A673 (cell line): ENCODE measurements around the gene MMP2. TPM values are rescaled to one million over a fixed set of nuclear protein-coding genes. Genes with fewer than 3 reads are reported as not detected.
A peak's percentile ranks its signal among the peaks of the same experiment; 100 is the strongest.

Experiments
- BruUV-seq: library from RNA; stranded (reverse); fragments of 400-500 nt; replicated peaks from 2 replicates; lab custom pipeline; 2021; lab: Mats Ljungman, UMichigan
- CTCF ChIA-PET: fragments of 300-600 bp; sonication (Branson Sonifier 250); formaldehyde crosslinking; loops from one replicate; lab custom pipeline; 2022; ENCODE audit warnings: antibody characterized with exemption; lab: Charles Lee
- POLR2A ChIA-PET: fragments of 300-600 bp; sonication (Branson Sonifier 250); formaldehyde crosslinking; loops from one replicate; lab custom pipeline; 2022; ENCODE audit warnings: antibody characterized with exemption; ENCODE audit not compliant: low non-redundant PET; lab: Charles Lee
- DNase-seq: peaks from one replicate; pipeline ENCODE4 v3.0.0-alpha.2; 2015; ENCODE audit warnings: low spot score
- H3K27ac ChIP-seq: fragments of 200-600 bp; sonication (generic); 2 replicates; pipeline ENCODE4 v1.5.1; 2016; ENCODE audit warnings: mixed run types, low read depth, mild to moderate bottlenecking, mixed read lengths, antibody characterized with exemption, low read length; ENCODE audit not compliant: poor library complexity, severe bottlenecking
- H3K27me3 ChIP-seq: fragments of 200-600 bp; sonication (generic); replicated peaks from 2 replicates; pipeline ENCODE4 v1.6.1; 2017; ENCODE audit warnings: mixed run types, low read depth, mild to moderate bottlenecking, mixed read lengths, antibody characterized with exemption, low read length; ENCODE audit not compliant: insufficient read depth, poor library complexity
- H3K36me3 ChIP-seq: fragments of 200-600 bp; sonication (generic); 2 replicates; pipeline ENCODE4 v1.6.1; 2016; ENCODE audit warnings: mixed run types, mild to moderate bottlenecking, mixed read lengths, antibody characterized with exemption, low read length; ENCODE audit not compliant: insufficient read depth, poor library complexity, severe bottlenecking
- H3K4me1 ChIP-seq: fragments of 200-600 bp; sonication (generic); 2 replicates; pipeline ENCODE4 v1.6.1; 2017; ENCODE audit warnings: mixed run types, mild to moderate bottlenecking, mixed read lengths, antibody characterized with exemption, low read length; ENCODE audit not compliant: insufficient read depth, poor library complexity, severe bottlenecking
- H3K4me3 ChIP-seq: fragments of 200-600 bp; sonication (generic); 2 replicates; pipeline ENCODE4 v1.5.1; 2016; ENCODE audit warnings: low read depth, mixed run types, mild to moderate bottlenecking, mixed read lengths, low read length; ENCODE audit not compliant: poor library complexity, severe bottlenecking
- H3K9me3 ChIP-seq: fragments of 200-600 bp; sonication (generic); 2 replicates; pipeline ENCODE4 v1.6.1; 2016; ENCODE audit warnings: mixed run types, low read depth, mild to moderate bottlenecking, mixed read lengths, antibody characterized with exemption, low read length; ENCODE audit not compliant: poor library complexity, severe bottlenecking
- EZH2 ChIP-seq: fragments of 200-600 bp; sonication (generic); IDR thresholded peaks from 2 replicates; pipeline ENCODE4 v1.6.1; 2017; ENCODE audit warnings: borderline replicate concordance, low read depth, mild to moderate bottlenecking, mixed read lengths, antibody characterized with exemption, low read length; ENCODE audit not compliant: poor library complexity, severe bottlenecking
- intact Hi-C: fragments of 100-400 bp; cut with micrococcal nuclease; formaldehyde crosslinking; loops from one replicate; pipeline ENCODE4 v1.10.0; 2022; ENCODE audit not compliant: unreplicated experiment
- total RNA-seq: library from RNA; stranded (reverse); gene quantifications from 2 replicates; pipeline ENCODE4 v1.2.3, GENCODE V29; 2021
- TF ChIP-seq, protein P1 (sequence below): fragments of 300-800, 200-600 bp; sonication (generic); conservative IDR thresholded peaks from 2 replicates; pipeline ENCODE4 v1.5.1; 2017; ENCODE audit warnings: low read depth, mild to moderate bottlenecking, antibody characterized with exemption, low read length, moderate library complexity, mixed read lengths

Gene MMP2
- total RNA-seq, 1 experiment from 2014 or later: 36.2 TPM

GRCh38 chr16:55542459-55543082, 63.6 kb downstream of the MMP2 start:
- intact Hi-C loops: loop anchor here (1.0 to 5.0 kb wide), 2 partner anchors 77 to 160 kb away; no protein-coding TSS in a partner anchor
- peak; percentile 10 for DNase-seq
- ChIA-PET POLR2A (no interaction called here), CTCF (no interaction called here)
- H3K4me1 ChIP-seq: no peaks in the 10 kb centered on the region
- H3K4me3 ChIP-seq: no peak overlapping the region
- no peaks in the 10 kb centered on the region for H3K9me3 ChIP-seq
- no TSS peak for BruUV-seq
- no peaks in the 10 kb centered on the region for H3K27me3 ChIP-seq
- H3K27ac ChIP-seq: no peak overlapping the region
- TF ChIP-seq, protein P1, sequence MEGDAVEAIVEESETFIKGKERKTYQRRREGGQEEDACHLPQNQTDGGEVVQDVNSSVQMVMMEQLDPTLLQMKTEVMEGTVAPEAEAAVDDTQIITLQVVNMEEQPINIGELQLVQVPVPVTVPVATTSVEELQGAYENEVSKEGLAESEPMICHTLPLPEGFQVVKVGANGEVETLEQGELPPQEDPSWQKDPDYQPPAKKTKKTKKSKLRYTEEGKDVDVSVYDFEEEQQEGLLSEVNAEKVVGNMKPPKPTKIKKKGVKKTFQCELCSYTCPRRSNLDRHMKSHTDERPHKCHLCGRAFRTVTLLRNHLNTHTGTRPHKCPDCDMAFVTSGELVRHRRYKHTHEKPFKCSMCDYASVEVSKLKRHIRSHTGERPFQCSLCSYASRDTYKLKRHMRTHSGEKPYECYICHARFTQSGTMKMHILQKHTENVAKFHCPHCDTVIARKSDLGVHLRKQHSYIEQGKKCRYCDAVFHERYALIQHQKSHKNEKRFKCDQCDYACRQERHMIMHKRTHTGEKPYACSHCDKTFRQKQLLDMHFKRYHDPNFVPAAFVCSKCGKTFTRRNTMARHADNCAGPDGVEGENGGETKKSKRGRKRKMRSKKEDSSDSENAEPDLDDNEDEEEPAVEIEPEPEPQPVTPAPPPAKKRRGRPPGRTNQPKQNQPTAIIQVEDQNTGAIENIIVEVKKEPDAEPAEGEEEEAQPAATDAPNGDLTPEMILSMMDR: no peak
- TF ChIP-seq EZH2: no peak
- no peaks in the 10 kb centered on the region for H3K36me3 ChIP-seq

DNA sequence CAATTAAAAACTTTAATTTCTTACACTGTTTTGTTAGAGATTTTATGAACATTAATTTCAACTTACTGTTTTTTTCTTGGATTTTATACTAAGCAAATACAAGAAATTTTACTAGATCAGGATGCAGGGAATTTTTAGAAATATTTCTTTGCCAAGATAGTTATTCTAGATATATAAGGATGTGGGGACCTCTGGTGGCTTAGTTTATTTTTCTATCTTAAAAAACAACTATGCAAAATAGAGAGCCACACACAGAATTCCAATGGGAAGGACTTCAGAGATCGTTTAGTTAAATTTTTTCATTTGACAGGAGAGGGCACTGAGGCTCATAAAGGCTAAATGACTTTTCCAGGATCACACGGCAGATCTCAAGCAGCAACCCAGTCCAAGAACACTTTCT, 64.5 kb downstream of the MMP2 start:
- no peak overlapping the region for H3K27ac ChIP-seq
- no peak for TF ChIP-seq EZH2
- TF ChIP-seq, protein P1: peak; percentile 51; the same call in 1 of the 2 replicates
- POLR2A ChIA-PET: no interaction called here
- no TSS peak for BruUV-seq
- H3K4me1 ChIP-seq: no peaks in the 10 kb centered on the region
- no peaks in the 10 kb centered on the region for H3K27me3 ChIP-seq
- no peaks in the 10 kb centered on the region for H3K36me3 ChIP-seq
- H3K4me3 ChIP-seq: no peak overlapping the region
- no peaks in the 10 kb centered on the region for H3K9me3 ChIP-seq
- intact Hi-C loops: loop anchor here (1.0 to 5.0 kb wide), 2 partner anchors 78 to 159 kb away; no protein-coding TSS in a partner anchor
- DNase-seq: peak; percentile 44
- CTCF ChIA-PET: interaction anchor here (2.3 kb wide), 1 partner anchor 78 kb away, joined by 14 read pairs; no protein-coding TSS in a partner anchor

- DNase-seq: no peak
- Histone ChIP-seq H3K4me1 (no peaks in the 10 kb centered on the region), H3K36me3 (no peaks in the 10 kb centered on the region), H3K27me3 (no peaks in the 10 kb centered on the region), H3K27ac (no peak overlapping the region), H3K9me3 (no peaks in the 10 kb centered on the region), H3K4me3 (no peak overlapping the region)
- CTCF ChIA-PET: no interaction called here
- intact Hi-C loops: no loop called here
- POLR2A ChIA-PET: no interaction called here
- no TSS peak for BruUV-seq
- TF ChIP-seq, protein P1: no peak
- no peak for TF ChIP-seq EZH2
Measured at GRCh38 chr16:55552621-55553020, 73.6 kb downstream of the MMP2 start.
